ENCODE results near the gene PRDM13. TPM values are rescaled to one million over a fixed set of nuclear protein-coding genes. Genes with fewer than 3 reads are reported as not detected.
"Not testable (repeated sequence)": the region's sequence is repeated elsewhere in the genome, so short reads cannot be mapped to it uniquely, and the experiment has no call there.

The PRDM13 gene
- total RNA-seq, 2 donors from 2014 or later = not detected

DNA sequence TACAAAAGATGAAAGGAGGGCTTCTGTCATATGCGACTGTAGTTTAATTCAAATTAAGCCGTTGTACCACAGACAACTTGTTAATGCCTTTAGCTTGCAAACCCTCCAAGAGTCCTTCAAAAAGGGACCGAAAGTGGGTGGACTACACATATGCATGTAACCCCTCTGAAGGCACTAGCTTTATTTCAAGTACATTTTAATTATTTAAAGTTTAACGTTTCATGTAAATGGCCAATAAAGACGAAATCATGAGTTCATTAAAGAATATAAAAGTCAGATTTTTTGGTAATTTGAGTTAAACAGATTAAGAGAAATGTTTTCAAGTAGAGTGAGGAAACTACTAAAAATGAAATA lies 12.8 kb downstream of the PRDM13 start:
- ATAC-seq (no peak), DNase-seq (no peak)
- no peaks in the 10 kb centered on the region for H3K9me3 ChIP-seq (ENCODE audit: control insufficient read depth, low read length, poor library complexity, severe bottlenecking)
- peaks cover 6% of the 10 kb centered on the region for H3K36me3 Mint-ChIP-seq (ENCODE audit: low read depth)
- H3K27me3 Mint-ChIP-seq = peaks cover 89% of the 10 kb centered on the region
- H3K27ac Mint-ChIP-seq = no peak overlapping the region
- H3K4me3 Mint-ChIP-seq = no peak overlapping the region
- peaks cover 9% of the 10 kb centered on the region for H3K4me1 Mint-ChIP-seq

GRCh38 chr6:99622044-99622443 lies 15.4 kb downstream of the PRDM13 start:
- H3K36me3 Mint-ChIP-seq (ENCODE audit: low read depth); H3K4me3 Mint-ChIP-seq; DNase-seq; H3K9me3 ChIP-seq (ENCODE audit: control insufficient read depth, low read length, poor library complexity, severe bottlenecking); ATAC-seq; H3K4me1 Mint-ChIP-seq; H3K27ac Mint-ChIP-seq: not testable (repeated sequence)
- peaks cover 78% of the 10 kb centered on the region for H3K27me3 Mint-ChIP-seq

GRCh38 chr6:99629293-99629692 lies 22.7 kb downstream of the PRDM13 start:
- H3K27ac Mint-ChIP-seq = no peak overlapping the region
- H3K4me1 Mint-ChIP-seq = peaks cover 2% of the 10 kb centered on the region
- ATAC-seq (no peak), DNase-seq (no peak)
- H3K36me3 Mint-ChIP-seq (ENCODE audit: low read depth) = peaks cover 2% of the 10 kb centered on the region
- peaks cover 36% of the 10 kb centered on the region for H3K27me3 Mint-ChIP-seq
- no peaks in the 10 kb centered on the region for H3K9me3 ChIP-seq (ENCODE audit: control insufficient read depth, low read length, poor library complexity, severe bottlenecking)
- H3K4me3 Mint-ChIP-seq = no peak overlapping the region

GRCh38 chr6:99637629-99638028 lies 31.0 kb downstream of the PRDM13 start:
- Mint-ChIP-seq H3K27me3 (peaks cover 20% of the 10 kb centered on the region), H3K36me3 (ENCODE audit: low read depth) (peaks cover 3% of the 10 kb centered on the region), H3K4me3 (no peak overlapping the region), H3K27ac (no peak overlapping the region), H3K4me1 (peaks cover 5% of the 10 kb centered on the region)
- DNase-seq = no peak
- ATAC-seq = no peak
- peaks cover 7% of the 10 kb centered on the region for H3K9me3 ChIP-seq (ENCODE audit: control insufficient read depth, low read length, poor library complexity, severe bottlenecking)

- H3K9me3 ChIP-seq (ENCODE audit: control insufficient read depth, low read length, poor library complexity, severe bottlenecking); H3K27ac Mint-ChIP-seq; H3K4me1 Mint-ChIP-seq; DNase-seq; H3K4me3 Mint-ChIP-seq; H3K36me3 Mint-ChIP-seq (ENCODE audit: low read depth); ATAC-seq: not testable (repeated sequence)
- H3K27me3 Mint-ChIP-seq = peaks cover 17% of the 10 kb centered on the region
These were observed 31.7 kb downstream of the PRDM13 start for GRCh38 chr6:99638358-99638757.

- H3K27me3 Mint-ChIP-seq = peaks cover 39% of the 10 kb centered on the region
- DNase-seq = no peak
- peaks cover 7% of the 10 kb centered on the region for H3K9me3 ChIP-seq (ENCODE audit: control insufficient read depth, low read length, poor library complexity, severe bottlenecking)
- H3K27ac Mint-ChIP-seq = no peak overlapping the region
- H3K4me1 Mint-ChIP-seq = peaks cover 3% of the 10 kb centered on the region
- H3K36me3 Mint-ChIP-seq (ENCODE audit: low read depth) = peaks cover 2% of the 10 kb centered on the region
- no peak overlapping the region for H3K4me3 Mint-ChIP-seq
- no peak for ATAC-seq
These were observed 34.6 kb downstream of the PRDM13 start for GRCh38 chr6:99641270-99641669.

DNA sequence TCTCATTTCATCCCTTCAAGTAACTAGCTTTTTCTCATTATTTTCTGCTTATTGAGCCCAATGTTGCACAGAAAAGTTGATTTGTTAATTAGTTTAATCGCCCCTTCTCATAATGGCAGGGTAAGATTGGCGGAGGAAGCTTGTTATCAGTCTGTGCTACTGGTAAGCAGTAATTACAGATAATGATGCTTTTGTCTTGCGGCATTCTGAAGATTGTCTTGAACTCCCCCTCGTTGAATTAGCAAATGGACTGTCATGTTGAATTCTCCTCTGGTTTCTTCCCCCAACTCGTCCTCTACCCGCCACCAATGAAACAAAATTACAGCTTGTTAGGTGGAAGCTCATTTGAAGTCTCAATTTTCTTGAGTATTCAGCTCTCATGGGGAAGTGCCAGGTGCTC lies 39.4 kb downstream of the PRDM13 start:
- Mint-ChIP-seq H3K4me3 (no peak overlapping the region), H3K36me3 (ENCODE audit: low read depth) (peaks cover 5% of the 10 kb centered on the region), H3K27ac (no peak overlapping the region), H3K27me3 (peaks cover 57% of the 10 kb centered on the region), H3K4me1 (peaks cover 3% of the 10 kb centered on the region)
- no peaks in the 10 kb centered on the region for H3K9me3 ChIP-seq (ENCODE audit: control insufficient read depth, low read length, poor library complexity, severe bottlenecking)
- no peak for DNase-seq
- no peak for ATAC-seq

- not testable (repeated sequence) for ATAC-seq; H3K4me3 Mint-ChIP-seq; H3K36me3 Mint-ChIP-seq (ENCODE audit: low read depth); H3K9me3 ChIP-seq (ENCODE audit: control insufficient read depth, low read length, poor library complexity, severe bottlenecking); H3K27ac Mint-ChIP-seq; DNase-seq; H3K4me1 Mint-ChIP-seq
- H3K27me3 Mint-ChIP-seq = peaks cover 42% of the 10 kb centered on the region
These were observed 43.5 kb downstream of the PRDM13 start for GRCh38 chr6:99650091-99650571.

DNA sequence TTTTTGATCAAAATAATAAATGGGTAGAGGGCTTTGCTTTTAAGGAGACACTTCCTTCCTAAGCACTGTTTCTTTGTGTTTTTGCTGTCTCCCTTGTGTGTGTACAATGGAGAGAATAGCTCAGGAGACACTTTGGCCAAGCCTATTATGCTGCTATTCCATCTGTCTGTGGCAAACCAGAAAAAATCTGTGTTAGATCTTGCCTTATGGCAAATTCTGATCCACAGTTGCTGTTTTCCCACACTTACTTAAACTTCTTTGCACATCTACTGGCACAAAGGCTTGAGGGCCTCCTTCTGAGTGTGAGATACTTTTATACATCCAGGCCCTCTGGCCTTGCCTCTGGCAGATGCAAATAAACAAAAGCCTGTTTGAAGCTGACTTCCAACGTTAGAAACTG lies 53.6 kb downstream of the PRDM13 start:
- no peaks in the 10 kb centered on the region for H3K9me3 ChIP-seq (ENCODE audit: control insufficient read depth, low read length, poor library complexity, severe bottlenecking)
- H3K27me3 Mint-ChIP-seq = peaks cover 1% of the 10 kb centered on the region
- no peak overlapping the region for H3K4me3 Mint-ChIP-seq
- H3K4me1 Mint-ChIP-seq = no peaks in the 10 kb centered on the region
- no peak for ATAC-seq
- H3K27ac Mint-ChIP-seq = no peak overlapping the region
- no peak for DNase-seq
- H3K36me3 Mint-ChIP-seq (ENCODE audit: low read depth) = no peaks in the 10 kb centered on the region

GRCh38 chr6:99661870-99662269 lies 55.2 kb downstream of the PRDM13 start:
- DNase-seq (no peak), ATAC-seq (no peak)
- Mint-ChIP-seq H3K27ac (no peak overlapping the region), H3K4me1 (peaks cover 2% of the 10 kb centered on the region), H3K36me3 (ENCODE audit: low read depth) (no peaks in the 10 kb centered on the region), H3K27me3 (peaks cover 12% of the 10 kb centered on the region), H3K4me3 (no peak overlapping the region)
- H3K9me3 ChIP-seq (ENCODE audit: control insufficient read depth, low read length, poor library complexity, severe bottlenecking) = no peaks in the 10 kb centered on the region

GRCh38 chr6:99662616-99663015 lies 56.0 kb downstream of the PRDM13 start:
- H3K27me3 Mint-ChIP-seq = peaks cover 14% of the 10 kb centered on the region
- no peaks in the 10 kb centered on the region for H3K9me3 ChIP-seq (ENCODE audit: control insufficient read depth, low read length, poor library complexity, severe bottlenecking)
- DNase-seq (no peak), ATAC-seq (no peak)
- peaks cover 2% of the 10 kb centered on the region for H3K4me1 Mint-ChIP-seq
- no peak overlapping the region for H3K27ac Mint-ChIP-seq
- H3K36me3 Mint-ChIP-seq (ENCODE audit: low read depth) = no peaks in the 10 kb centered on the region
- H3K4me3 Mint-ChIP-seq = no peak overlapping the region

Other genes starting within 250 kb of the PRDM13 start
- 1 to 10 TPM; 1.0 to 1.7 TPM for gene COQ3, start 212.6 kb upstream of the PRDM13 start, total RNA-seq
- gene PNISR, start 181.5 kb upstream of the PRDM13 start, total RNA-seq = 100 to 1,000 TPM; 266 to 276 TPM
- 1 to 10 TPM; 8.3 to 9.2 TPM for gene USP45, start 91.4 kb upstream of the PRDM13 start, total RNA-seq
- gene CCNC, start 38.2 kb upstream of the PRDM13 start, total RNA-seq = 10 to 100 TPM; 38.0 to 43.5 TPM

All from T-helper 17 cell (primary cell).